ENCODE results near the gene IL4.

IL4 gene

GRCh38 chr5:132704875-132705274 is 31.1 kb downstream of the IL4 start:
- no peak for DNase-seq

- DNase-seq, result no peak
Measured at GRCh38 chr5:132708645-132709044, 34.9 kb downstream of the IL4 start.

DNA sequence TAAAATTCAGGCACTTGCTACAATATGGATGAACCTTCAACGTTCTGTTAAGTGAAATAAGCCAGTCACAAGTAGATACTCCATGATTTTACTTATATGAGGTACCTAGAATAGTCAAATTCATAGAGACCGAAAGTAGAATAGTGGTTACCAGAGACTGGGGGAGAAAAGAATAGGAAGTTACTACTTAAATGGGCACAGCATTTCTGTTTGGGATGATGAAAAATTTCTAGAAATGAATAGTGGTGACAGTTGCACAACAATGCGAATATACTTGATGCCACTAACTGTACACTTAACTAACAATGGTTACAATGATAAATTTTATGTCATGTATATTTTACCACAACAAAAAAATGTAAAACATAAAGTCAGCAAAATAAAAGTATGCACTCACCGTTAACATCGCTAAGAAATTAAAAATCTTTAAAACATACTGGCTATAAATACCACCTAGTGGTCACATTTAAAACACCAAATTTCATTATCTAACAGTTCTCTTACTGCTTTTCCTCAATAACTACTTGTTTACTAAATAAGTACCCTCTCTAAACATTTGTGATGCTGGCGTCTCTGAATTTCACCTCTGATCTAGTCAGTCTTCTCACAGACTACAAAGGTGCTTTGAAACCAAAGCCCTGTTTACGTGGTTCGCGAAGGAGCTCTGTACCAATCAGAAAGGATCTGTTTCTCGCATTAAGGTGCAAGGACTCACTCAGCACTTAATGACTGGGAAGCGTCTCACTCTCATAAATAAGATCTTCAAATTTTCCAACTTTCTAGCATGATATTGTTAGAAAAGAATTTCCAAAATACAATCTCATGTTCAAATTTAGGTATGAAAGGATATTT is 40.9 kb downstream of the IL4 start:
- DNase-seq, result no peak

DNA sequence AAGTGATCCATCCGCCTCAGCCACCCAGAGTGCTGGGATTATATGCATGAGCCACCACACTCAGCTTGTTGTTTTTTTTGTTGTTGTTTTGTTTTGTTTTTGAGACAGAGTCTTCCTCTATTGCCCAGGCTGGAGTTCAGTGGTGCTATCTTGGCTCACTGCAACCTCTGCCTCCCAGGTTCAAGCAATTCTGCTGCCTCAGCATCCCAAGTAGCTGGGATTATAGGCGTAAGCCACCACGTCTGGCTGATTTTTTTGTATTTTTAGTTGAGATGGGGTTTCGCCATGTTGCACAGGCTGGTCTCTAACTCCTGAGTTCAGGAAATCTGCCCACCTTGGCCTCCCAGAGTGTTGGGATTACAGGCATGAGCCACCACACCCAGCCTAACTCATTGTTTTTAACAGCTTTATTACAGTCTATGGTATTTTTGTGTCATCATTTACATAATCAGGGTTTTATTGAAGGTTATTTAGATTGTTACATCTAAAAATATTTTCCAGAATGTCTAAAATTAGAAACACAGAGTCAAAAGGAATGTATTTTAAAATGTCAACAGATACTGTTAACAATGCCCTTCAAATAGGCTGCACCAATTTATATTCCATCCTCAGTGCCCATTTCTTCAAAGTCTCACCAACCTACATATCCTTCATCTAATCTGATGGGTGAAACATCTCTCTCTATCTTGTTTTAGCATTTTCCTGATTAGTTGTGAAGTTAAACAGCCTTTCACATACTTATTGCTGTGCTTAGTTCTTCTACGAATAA is 44.9 kb downstream of the IL4 start:
- DNase-seq, result no peak

DNA sequence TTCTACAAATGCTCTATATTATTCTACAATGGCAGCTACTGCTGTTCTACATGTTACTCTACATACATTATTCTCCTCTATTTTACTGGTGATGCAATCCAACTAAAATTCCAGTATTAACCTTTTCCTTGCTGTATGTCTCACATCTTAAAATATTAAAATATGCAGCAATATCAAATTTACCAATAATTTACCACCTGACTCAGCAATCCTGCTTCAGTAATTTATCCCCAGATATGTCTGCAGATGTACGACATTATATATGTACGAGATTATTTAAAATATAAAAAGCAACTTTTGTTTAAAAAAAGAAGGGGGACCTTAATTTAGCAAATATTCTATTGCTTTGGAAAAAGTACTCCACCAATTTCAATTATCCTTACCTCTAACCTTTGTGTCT is 52.0 kb downstream of the IL4 start:
- DNase-seq, result no peak

GRCh38 chr5:132729896-132730295 is 56.1 kb downstream of the IL4 start:
- DNase-seq, result no peak

Data from NCI-H345 (cell line).